Tibial artery (tissue), 4 donors: Measurements from ENCODE around the gene UMODL1.

Experiments used
- DNase-seq, 2 donors: peaks; one replicate each; pipeline ENCODE4 v3.0.0-alpha.2; 2019
- H3K27ac ChIP-seq, 2 donors: fragments of 200-600 bp; sonication (generic) in 1 of 2; 1 replicate in 1 of 2; 2 replicates in 1 of 2; pipeline ENCODE4 v1.5.1; 2018 to 2019; ENCODE audit warnings: mild to moderate bottlenecking in 1 of 2
- H3K27me3 ChIP-seq, 2 donors: fragments of 200-600 bp; sonication (generic) in 1 of 2; one replicate each; pipeline versions ENCODE4 v1.5.1 to v1.6.0; 2016 to 2019
- H3K36me3 ChIP-seq, 3 donors: fragments of 200-600 bp; sonication (generic) in 2 of 3; one replicate each; pipeline ENCODE4 v1.5.1; 2016 to 2019; ENCODE audit warnings: mild to moderate bottlenecking in 2 of 3
- H3K4me1 ChIP-seq, 4 donors: fragments of 200-600 bp; sonication (generic) in 2 of 4; 1 replicate in 3 of 4; 2 replicates in 1 of 4; pipeline ENCODE4 v1.5.1; 2016 to 2019
- H3K4me3 ChIP-seq, 2 donors: fragments of 200-600 bp; sonication (generic) in 1 of 2; 1 replicate in 1 of 2; 2 replicates in 1 of 2; pipeline ENCODE4 v1.5.1; 2018 to 2019; ENCODE audit warnings: mild to moderate bottlenecking in 2 of 2
- H3K9me3 ChIP-seq, 3 donors: fragments of 200-600 bp; sonication (generic) in 1 of 3; one replicate each; pipeline ENCODE4 v1.5.1; 2016 to 2019
- CTCF ChIP-seq, 2 experiments: fragments of 200-600 bp in 1 of 2; fragments of 450-650 bp in 1 of 2; IDR thresholded peaks; one replicate each; pipeline ENCODE4 v1.5.1; 2017 to 2019; ENCODE audit warnings: antibody characterized with exemption in 2 of 2, mild to moderate bottlenecking in 1 of 2, moderate library complexity in 1 of 2
- intact Hi-C: fragments of 100-400 bp; cut with DNase I; formaldehyde crosslinking; loops from one replicate; pipeline ENCODE4 v1.15.0; 2023; ENCODE audit warnings: low total_unique reads

The UMODL1 gene

GRCh38 chr21:42071146-42071737 lies at the start of gene UMODL1:
Gene UMODL1 (plus strand): TSS chr21:42071317. CDS start chr21:42071317, 0 bp downstream.
- intact Hi-C loops: no loop called here
- no peak for DNase-seq

GRCh38 chr21:42021371-42022090 lies 49.6 kb upstream of the UMODL1 start:
- no peak for TF ChIP-seq CTCF (IDR thresholded peaks at IDR 0.05)
- Histone ChIP-seq H3K27ac (no peak overlapping the region), H3K27me3 (peaks cover 0 to 14% of the 10 kb centered on the region in 2 donors), H3K4me1 (no peaks in the 10 kb centered on the region), H3K4me3 (no peak overlapping the region), H3K36me3 (no peaks in the 10 kb centered on the region), H3K9me3 (no peaks in the 10 kb centered on the region)
- peak in 1 of 2 donors; percentile 48 for DNase-seq
- intact Hi-C loops: no loop called here

More at GRCh38 chr21:42071146-42071737, at the start of gene UMODL1:
- peaks cover 0 to 19% of the 10 kb centered on the region in 2 donors for H3K27me3 ChIP-seq
- no peak for TF ChIP-seq CTCF (IDR thresholded peaks at IDR 0.05)
- no peaks in the 10 kb centered on the region for H3K4me1 ChIP-seq
- H3K36me3 ChIP-seq: no peaks in the 10 kb centered on the region
- H3K4me3 ChIP-seq: no peak within 1 kb of the TSS
- no peak within 1 kb of the TSS for H3K27ac ChIP-seq
- no peaks in the 10 kb centered on the region for H3K9me3 ChIP-seq

GRCh38 chr21:42022091-42022430 lies 49.1 kb upstream of the UMODL1 start:
- intact Hi-C loops: no loop called here
- H3K4me3 ChIP-seq: no peak overlapping the region
- TF ChIP-seq CTCF (IDR thresholded peaks at IDR 0.05): no peak
- H3K4me1 ChIP-seq: no peaks in the 10 kb centered on the region
- no peaks in the 10 kb centered on the region for H3K36me3 ChIP-seq
- peaks cover 0 to 14% of the 10 kb centered on the region in 2 donors for H3K27me3 ChIP-seq
- DNase-seq: peak in 1 of 2 donors; percentile 33
- no peak overlapping the region for H3K27ac ChIP-seq
- H3K9me3 ChIP-seq: no peaks in the 10 kb centered on the region

GRCh38 chr21:42022906-42023305 lies 48.2 kb upstream of the UMODL1 start:
- intact Hi-C loops: no loop called here
- no peak for TF ChIP-seq CTCF (IDR thresholded peaks at IDR 0.05)

GRCh38 chr21:42025376-42026081 lies 45.6 kb upstream of the UMODL1 start:
- H3K36me3 ChIP-seq: no peaks in the 10 kb centered on the region
- H3K4me3 ChIP-seq: no peak overlapping the region
- no peaks in the 10 kb centered on the region for H3K9me3 ChIP-seq
- H3K27me3 ChIP-seq: peaks cover 0 to 7% of the 10 kb centered on the region in 2 donors
- peak in 1 of 2 donors; percentile 33 for DNase-seq
- H3K4me1 ChIP-seq: no peaks in the 10 kb centered on the region
- intact Hi-C loops: no loop called here
- H3K27ac ChIP-seq: no peak overlapping the region
- no peak for TF ChIP-seq CTCF (IDR thresholded peaks at IDR 0.05)

More at GRCh38 chr21:42022906-42023305, 48.2 kb upstream of the UMODL1 start:
- no peaks in the 10 kb centered on the region for H3K4me1 ChIP-seq
- H3K27me3 ChIP-seq: peaks cover 0 to 14% of the 10 kb centered on the region in 2 donors
- no peak overlapping the region for H3K27ac ChIP-seq
- no peaks in the 10 kb centered on the region for H3K36me3 ChIP-seq
- H3K9me3 ChIP-seq: no peaks in the 10 kb centered on the region
- H3K4me3 ChIP-seq: no peak overlapping the region
- peak in 1 of 2 donors; percentile 24 for DNase-seq
